ENCODE measurements around the gene CREG2. TPM values are rescaled to one million over a fixed set of nuclear protein-coding genes. Genes with fewer than 3 reads are reported as not detected.

CREG2 gene
- total RNA-seq, 6 donors from 2014 or later = 1.1 to 8.4 (median 1.6) TPM; not detected in 3

DNA sequence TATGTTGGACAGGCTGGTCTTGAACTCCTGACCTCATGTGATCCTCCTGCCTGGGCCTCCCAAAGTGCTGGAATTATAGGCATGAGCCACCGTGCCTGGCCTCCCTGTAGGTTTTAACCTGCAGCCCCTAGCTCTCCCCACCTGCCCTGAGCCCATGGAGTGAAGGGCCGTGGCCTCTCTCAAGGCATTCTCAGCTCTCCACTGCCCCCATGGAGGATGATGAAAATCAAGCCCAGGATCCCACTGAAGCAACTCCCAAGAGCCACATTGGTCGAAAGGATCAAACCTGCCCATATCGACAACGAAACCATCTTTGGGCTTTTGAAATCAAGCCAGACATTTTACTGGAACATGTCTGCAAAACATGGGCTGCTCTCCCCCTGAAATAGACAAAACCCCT is 22.4 kb upstream of the CREG2 start:
- H3K4me1 ChIP-seq = no peaks in the 10 kb centered on the region
- no peak overlapping the region for H3K4me3 ChIP-seq
- H3K27me3 ChIP-seq = no peaks in the 10 kb centered on the region
- no peak for DNase-seq
- H3K27ac ChIP-seq = no peak overlapping the region
- TF ChIP-seq POLR2A (IDR thresholded peaks at IDR 0.05) (no peak), POLR2AphosphoS5 (IDR thresholded peaks at IDR 0.05) (no peak), EP300 (IDR thresholded peaks at IDR 0.05) (no peak)
- TF ChIP-seq, protein P1, sequence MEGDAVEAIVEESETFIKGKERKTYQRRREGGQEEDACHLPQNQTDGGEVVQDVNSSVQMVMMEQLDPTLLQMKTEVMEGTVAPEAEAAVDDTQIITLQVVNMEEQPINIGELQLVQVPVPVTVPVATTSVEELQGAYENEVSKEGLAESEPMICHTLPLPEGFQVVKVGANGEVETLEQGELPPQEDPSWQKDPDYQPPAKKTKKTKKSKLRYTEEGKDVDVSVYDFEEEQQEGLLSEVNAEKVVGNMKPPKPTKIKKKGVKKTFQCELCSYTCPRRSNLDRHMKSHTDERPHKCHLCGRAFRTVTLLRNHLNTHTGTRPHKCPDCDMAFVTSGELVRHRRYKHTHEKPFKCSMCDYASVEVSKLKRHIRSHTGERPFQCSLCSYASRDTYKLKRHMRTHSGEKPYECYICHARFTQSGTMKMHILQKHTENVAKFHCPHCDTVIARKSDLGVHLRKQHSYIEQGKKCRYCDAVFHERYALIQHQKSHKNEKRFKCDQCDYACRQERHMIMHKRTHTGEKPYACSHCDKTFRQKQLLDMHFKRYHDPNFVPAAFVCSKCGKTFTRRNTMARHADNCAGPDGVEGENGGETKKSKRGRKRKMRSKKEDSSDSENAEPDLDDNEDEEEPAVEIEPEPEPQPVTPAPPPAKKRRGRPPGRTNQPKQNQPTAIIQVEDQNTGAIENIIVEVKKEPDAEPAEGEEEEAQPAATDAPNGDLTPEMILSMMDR (IDR thresholded peaks at IDR 0.05) = no peak
- no peaks in the 10 kb centered on the region for H3K9me3 ChIP-seq
- WGBS, 2 donors = 87 to 91% methylated on average over 4 to 5 of the region's 5 CpGs
- H3K36me3 ChIP-seq = no peaks in the 10 kb centered on the region
- ATAC-seq (ENCODE audit: low FRiP score in 2 of 2) = no peak

DNA sequence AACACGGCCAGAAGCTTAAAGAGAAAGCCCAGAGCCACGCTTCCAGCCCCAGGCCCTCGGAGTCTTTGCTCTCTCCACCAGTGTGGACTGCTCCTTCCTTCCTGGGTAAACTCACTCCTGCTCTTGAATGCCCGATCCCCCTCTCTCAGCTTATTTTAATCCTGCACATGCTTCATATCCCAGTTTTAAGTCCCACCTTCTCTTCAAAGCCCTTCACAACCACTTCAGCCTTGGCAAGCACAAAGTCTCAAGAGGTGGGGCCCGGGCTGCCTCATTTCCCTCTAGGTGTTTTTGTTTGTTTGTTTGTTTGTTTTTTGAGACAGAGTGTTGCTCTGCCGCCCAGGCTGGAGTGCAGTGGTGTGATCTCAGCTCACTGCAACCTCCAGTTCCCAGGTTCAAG is 21.6 kb upstream of the CREG2 start:
- ATAC-seq (ENCODE audit: low FRiP score in 2 of 2) = no peak
- TF ChIP-seq EP300 (IDR thresholded peaks at IDR 0.05) (no peak), POLR2AphosphoS5 (IDR thresholded peaks at IDR 0.05) (no peak)
- no peaks in the 10 kb centered on the region for H3K27me3 ChIP-seq
- DNase-seq = no peak
- H3K4me1 ChIP-seq = no peaks in the 10 kb centered on the region
- no peak overlapping the region for H3K4me3 ChIP-seq
- no peaks in the 10 kb centered on the region for H3K9me3 ChIP-seq
- H3K36me3 ChIP-seq = no peaks in the 10 kb centered on the region
- no peak overlapping the region for H3K27ac ChIP-seq
- 70 to 77% methylated on average over 6 of the region's 6 CpGs for WGBS, 2 donors

DNA sequence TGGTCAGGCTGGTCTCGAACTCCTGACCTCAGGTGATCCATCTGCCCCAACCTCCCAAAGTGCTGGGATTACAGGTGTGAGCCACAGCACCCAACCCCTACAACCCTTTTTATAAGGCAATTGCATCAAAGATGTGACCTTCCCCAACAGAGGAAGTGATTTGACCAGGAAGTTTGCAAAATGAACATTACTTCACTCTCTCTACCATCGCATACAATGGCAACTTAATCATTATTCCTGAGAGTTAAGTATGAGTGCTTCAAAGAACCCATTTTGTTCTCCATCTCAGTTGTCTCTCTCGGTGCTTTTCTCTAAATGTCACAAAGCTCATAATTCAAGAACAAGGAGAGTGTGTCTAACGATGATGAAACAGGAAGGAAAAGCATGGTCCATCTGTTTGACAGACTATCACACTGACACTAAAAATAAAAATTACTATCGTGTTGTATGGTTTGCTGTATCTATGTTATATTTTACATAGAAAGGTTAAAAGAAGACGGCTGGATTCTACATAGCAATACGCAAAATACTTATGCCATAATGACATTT is 18.1 kb upstream of the CREG2 start:
- no peak for ATAC-seq (ENCODE audit: low FRiP score in 2 of 2)
- no peaks in the 10 kb centered on the region for H3K9me3 ChIP-seq
- WGBS, 2 donors = 54% methylated on average over 7 of the region's 7 CpGs
- no peak for DNase-seq
- H3K27ac ChIP-seq = no peak overlapping the region
- no peaks in the 10 kb centered on the region for H3K4me1 ChIP-seq
- no peak for TF ChIP-seq POLR2A (IDR thresholded peaks at IDR 0.05)
- no peak overlapping the region for H3K4me3 ChIP-seq
- H3K36me3 ChIP-seq = no peaks in the 10 kb centered on the region
- no peaks in the 10 kb centered on the region for H3K27me3 ChIP-seq

DNA sequence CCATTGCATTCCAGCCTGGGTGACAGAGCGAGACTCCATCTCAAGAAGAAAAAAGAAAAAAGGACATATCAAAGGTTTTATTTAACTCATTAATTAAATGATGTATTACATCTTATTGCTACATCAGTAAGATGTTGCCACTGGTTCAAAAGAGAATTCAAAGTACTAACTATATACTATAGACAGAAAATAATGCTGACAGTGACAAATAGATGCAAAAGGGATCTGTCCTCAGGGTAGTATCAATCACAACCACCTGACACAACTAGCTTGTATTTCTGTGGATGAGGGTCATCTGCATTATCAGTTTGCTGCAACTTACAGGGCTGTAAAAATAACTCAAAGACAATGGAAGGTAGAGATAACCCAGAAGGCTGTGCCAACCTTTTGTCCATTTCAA is 16.4 kb upstream of the CREG2 start:
- whole genome bisulfite sequencing, 2 donors = 94 to 95% methylated on average over 1 of the region's 1 CpG
- TF ChIP-seq POLR2A (IDR thresholded peaks at IDR 0.05) (no peak), EP300 (IDR thresholded peaks at IDR 0.05) (no peak), POLR2AphosphoS5 (IDR thresholded peaks at IDR 0.05) (no peak)
- TF ChIP-seq, protein P1 (IDR thresholded peaks at IDR 0.05) = no peak
- ATAC-seq (ENCODE audit: low FRiP score in 2 of 2) (no peak), DNase-seq (no peak)
- no peaks in the 10 kb centered on the region for H3K27me3 ChIP-seq
- no peaks in the 10 kb centered on the region for H3K4me1 ChIP-seq
- no peaks in the 10 kb centered on the region for H3K9me3 ChIP-seq
- no peak overlapping the region for H3K4me3 ChIP-seq
- no peaks in the 10 kb centered on the region for H3K36me3 ChIP-seq
- H3K27ac ChIP-seq = no peak overlapping the region

DNA sequence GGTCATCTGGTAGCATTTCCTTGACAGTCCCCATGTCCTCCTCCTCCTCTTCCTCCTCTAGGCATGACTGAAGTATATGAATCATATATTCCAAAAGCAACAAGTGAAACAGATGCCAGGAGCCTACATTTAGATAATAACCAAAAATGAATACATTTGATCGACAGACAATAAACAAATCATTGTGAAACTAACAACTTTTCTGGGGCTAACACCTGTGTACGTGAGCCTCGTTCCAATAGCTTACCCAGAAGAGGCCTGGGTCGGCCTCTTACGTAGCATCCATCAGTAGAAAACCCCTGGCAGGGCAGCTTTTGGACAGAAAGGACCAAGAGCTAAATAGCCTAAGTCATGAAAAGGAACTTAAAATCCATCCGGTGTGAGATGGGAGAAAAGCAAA is 15.3 kb upstream of the CREG2 start:
- Histone ChIP-seq H3K27ac (no peak overlapping the region), H3K4me1 (no peaks in the 10 kb centered on the region), H3K36me3 (no peaks in the 10 kb centered on the region), H3K27me3 (no peaks in the 10 kb centered on the region), H3K9me3 (no peaks in the 10 kb centered on the region), H3K4me3 (no peak overlapping the region)
- 85 to 91% methylated on average over 6 of the region's 6 CpGs for WGBS, 2 donors
- TF ChIP-seq POLR2AphosphoS5 (IDR thresholded peaks at IDR 0.05) = no peak
- TF ChIP-seq EP300 (IDR thresholded peaks at IDR 0.05) = no peak
- no peak for TF ChIP-seq POLR2A (IDR thresholded peaks at IDR 0.05)
- TF ChIP-seq, protein P1 (IDR thresholded peaks at IDR 0.05) = no peak
- no peak for DNase-seq
- no peak for ATAC-seq (ENCODE audit: low FRiP score in 2 of 2)

DNA sequence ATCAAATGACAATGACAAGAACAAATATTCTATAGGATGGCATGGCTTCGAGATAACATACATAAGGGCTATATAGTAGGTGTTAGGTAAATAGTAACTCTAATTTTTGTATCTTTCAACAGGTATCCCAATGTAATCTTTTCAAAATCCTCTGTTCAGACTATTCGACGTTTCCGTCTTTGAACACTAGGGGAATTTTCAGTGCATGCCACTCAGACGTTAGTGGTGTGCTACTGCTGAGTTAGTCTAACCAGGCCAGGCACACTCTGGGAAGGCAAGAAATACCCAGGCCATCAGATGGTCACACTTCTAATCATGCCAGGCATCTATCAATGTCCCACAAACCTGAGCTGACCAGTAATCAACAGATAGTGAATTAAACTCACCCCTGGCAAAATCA is 14.6 kb upstream of the CREG2 start:
- no peak for DNase-seq
- 80 to 81% methylated on average over 5 of the region's 5 CpGs for WGBS, 2 donors
- no peak for ATAC-seq (ENCODE audit: low FRiP score in 2 of 2)

More for the DNA sequence above, 14.6 kb upstream of the CREG2 start:
- Histone ChIP-seq H3K36me3 (no peaks in the 10 kb centered on the region), H3K27me3 (no peaks in the 10 kb centered on the region), H3K27ac (no peak overlapping the region), H3K9me3 (no peaks in the 10 kb centered on the region), H3K4me3 (no peak overlapping the region), H3K4me1 (no peaks in the 10 kb centered on the region)
- no peak for TF ChIP-seq EP300 (IDR thresholded peaks at IDR 0.05)
- TF ChIP-seq, protein P1 (IDR thresholded peaks at IDR 0.05) = no peak
- TF ChIP-seq POLR2A (IDR thresholded peaks at IDR 0.05) = no peak
- TF ChIP-seq POLR2AphosphoS5 (IDR thresholded peaks at IDR 0.05) = no peak

Measured in upper lobe of left lung (tissue), 6 donors.